ENCODE results near the gene CUEDC1. TPM values are rescaled to one million over a fixed set of nuclear protein-coding genes. Genes with fewer than 3 reads are reported as not detected.

CUEDC1 gene
- total RNA-seq, 1 donor from 2014 or later: 38.4 TPM

DNA sequence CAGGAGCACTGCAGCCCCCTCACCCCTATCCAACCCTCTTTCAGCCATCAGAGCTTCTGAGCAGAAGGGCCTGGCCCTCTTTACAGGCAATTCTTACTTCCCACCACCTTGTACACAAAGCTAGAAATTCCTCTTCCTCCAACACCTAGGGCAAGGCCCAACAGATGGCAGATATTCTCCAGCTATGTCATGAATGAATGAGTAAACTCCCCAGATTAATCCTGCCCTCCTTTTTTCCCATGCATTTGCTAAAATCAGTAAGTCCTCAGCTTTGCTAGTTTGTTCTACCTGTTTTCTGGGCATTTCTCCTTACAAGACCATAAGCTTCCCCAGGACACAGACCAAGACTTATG, 85.0 kb downstream of the CUEDC1 start:
- TF ChIP-seq, protein P1, sequence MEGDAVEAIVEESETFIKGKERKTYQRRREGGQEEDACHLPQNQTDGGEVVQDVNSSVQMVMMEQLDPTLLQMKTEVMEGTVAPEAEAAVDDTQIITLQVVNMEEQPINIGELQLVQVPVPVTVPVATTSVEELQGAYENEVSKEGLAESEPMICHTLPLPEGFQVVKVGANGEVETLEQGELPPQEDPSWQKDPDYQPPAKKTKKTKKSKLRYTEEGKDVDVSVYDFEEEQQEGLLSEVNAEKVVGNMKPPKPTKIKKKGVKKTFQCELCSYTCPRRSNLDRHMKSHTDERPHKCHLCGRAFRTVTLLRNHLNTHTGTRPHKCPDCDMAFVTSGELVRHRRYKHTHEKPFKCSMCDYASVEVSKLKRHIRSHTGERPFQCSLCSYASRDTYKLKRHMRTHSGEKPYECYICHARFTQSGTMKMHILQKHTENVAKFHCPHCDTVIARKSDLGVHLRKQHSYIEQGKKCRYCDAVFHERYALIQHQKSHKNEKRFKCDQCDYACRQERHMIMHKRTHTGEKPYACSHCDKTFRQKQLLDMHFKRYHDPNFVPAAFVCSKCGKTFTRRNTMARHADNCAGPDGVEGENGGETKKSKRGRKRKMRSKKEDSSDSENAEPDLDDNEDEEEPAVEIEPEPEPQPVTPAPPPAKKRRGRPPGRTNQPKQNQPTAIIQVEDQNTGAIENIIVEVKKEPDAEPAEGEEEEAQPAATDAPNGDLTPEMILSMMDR (IDR thresholded peaks at IDR 0.05): no peak
- no peak for DNase-seq (ENCODE audit: extremely low spot score, unreplicated experiment)
- no peaks in the 10 kb centered on the region for H3K27me3 Mint-ChIP-seq (ENCODE audit: unreplicated experiment)
- H3K9me3 Mint-ChIP-seq (ENCODE audit: unreplicated experiment): no peaks in the 10 kb centered on the region
- peaks cover 31% of the 10 kb centered on the region for H3K36me3 Mint-ChIP-seq (ENCODE audit: unreplicated experiment)
- H3K27ac Mint-ChIP-seq (ENCODE audit: unreplicated experiment): no peak overlapping the region
- peaks cover 53% of the 10 kb centered on the region for H3K4me1 Mint-ChIP-seq (ENCODE audit: unreplicated experiment)
- H3K4me3 Mint-ChIP-seq (ENCODE audit: unreplicated experiment): no peak overlapping the region

GRCh38 chr17:57869617-57870282, 85.5 kb downstream of the CUEDC1 start:
- Mint-ChIP-seq H3K36me3 (ENCODE audit: unreplicated experiment) (peaks cover 36% of the 10 kb centered on the region), H3K4me1 (ENCODE audit: unreplicated experiment) (peaks cover 48% of the 10 kb centered on the region), H3K9me3 (ENCODE audit: unreplicated experiment) (no peaks in the 10 kb centered on the region), H3K27ac (ENCODE audit: unreplicated experiment) (no peak overlapping the region), H3K27me3 (ENCODE audit: unreplicated experiment) (no peaks in the 10 kb centered on the region), H3K4me3 (ENCODE audit: unreplicated experiment) (peak overlapping the region; percentile 22)
- no peak for DNase-seq (ENCODE audit: extremely low spot score, unreplicated experiment)
- TF ChIP-seq, protein P1 (IDR thresholded peaks at IDR 0.05): no peak

DNA sequence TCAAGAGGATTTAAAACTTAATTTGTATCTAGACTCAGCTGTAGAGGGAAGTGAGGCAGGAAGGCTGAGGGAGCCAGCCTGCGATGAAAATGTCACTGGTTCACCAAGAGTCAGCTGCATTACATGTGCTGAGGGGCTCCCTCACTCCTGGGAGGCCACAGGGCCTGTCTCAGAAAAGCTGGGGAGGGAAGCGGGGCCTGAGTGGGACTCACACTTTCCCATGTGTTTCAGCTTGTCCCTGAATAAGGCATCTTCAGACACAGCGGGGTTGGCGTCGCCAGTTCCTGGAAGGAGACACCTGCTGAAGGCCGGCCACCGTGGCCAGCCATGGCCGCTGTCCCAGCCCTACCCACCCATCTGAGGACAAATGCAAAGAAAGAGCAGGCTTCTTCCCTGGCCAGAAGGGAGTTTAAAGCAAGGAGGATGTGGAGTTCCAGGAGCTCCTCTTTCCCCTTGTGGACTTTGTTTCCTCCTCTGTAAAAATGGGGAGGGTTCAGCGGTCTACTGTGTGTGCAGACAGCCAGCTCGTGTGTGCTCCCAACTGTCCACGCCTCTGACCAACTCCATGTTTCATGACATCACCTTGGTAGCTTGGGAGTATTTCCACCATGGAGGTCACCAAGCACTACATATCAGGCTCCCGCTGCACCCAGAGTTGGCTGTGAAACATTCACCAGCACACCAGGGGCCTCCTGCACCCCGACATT, 86.1 kb downstream of the CUEDC1 start:
- Mint-ChIP-seq H3K27me3 (ENCODE audit: unreplicated experiment) (no peaks in the 10 kb centered on the region), H3K4me1 (ENCODE audit: unreplicated experiment) (peaks cover 44% of the 10 kb centered on the region), H3K4me3 (ENCODE audit: unreplicated experiment) (no peak overlapping the region), H3K9me3 (ENCODE audit: unreplicated experiment) (no peaks in the 10 kb centered on the region), H3K36me3 (ENCODE audit: unreplicated experiment) (peaks cover 36% of the 10 kb centered on the region), H3K27ac (ENCODE audit: unreplicated experiment) (peak overlapping the region; percentile 18)
- DNase-seq (ENCODE audit: extremely low spot score, unreplicated experiment): no peak
- TF ChIP-seq, protein P1 (IDR thresholded peaks at IDR 0.05): no peak

- peaks cover 32% of the 10 kb centered on the region for H3K36me3 Mint-ChIP-seq (ENCODE audit: unreplicated experiment)
- H3K27me3 Mint-ChIP-seq (ENCODE audit: unreplicated experiment): no peaks in the 10 kb centered on the region
- H3K9me3 Mint-ChIP-seq (ENCODE audit: unreplicated experiment): no peaks in the 10 kb centered on the region
- no peak for DNase-seq (ENCODE audit: extremely low spot score, unreplicated experiment)
- H3K4me1 Mint-ChIP-seq (ENCODE audit: unreplicated experiment): peaks cover 36% of the 10 kb centered on the region
- TF ChIP-seq, protein P1 (IDR thresholded peaks at IDR 0.05): peak; percentile 49
- peak overlapping the region; percentile 41 for H3K27ac Mint-ChIP-seq (ENCODE audit: unreplicated experiment)
- H3K4me3 Mint-ChIP-seq (ENCODE audit: unreplicated experiment): no peak overlapping the region
These were observed 87.0 kb downstream of the CUEDC1 start for GRCh38 chr17:57868007-57868909.
